Upper lobe of left lung (tissue), 6 donors: ENCODE results near the gene NAB2. TPM values are rescaled to one million over a fixed set of nuclear protein-coding genes. Genes with fewer than 3 reads are reported as not detected.

ENCODE experiments used
- ATAC-seq, 2 donors: fragments of 200-7000 bp; cut with Tn5 transposase; one replicate each; pipeline ENCODE4 v1.9.1; 2022; ENCODE audit warnings: mild to moderate bottlenecking in 2 of 2, moderate library complexity in 2 of 2; ENCODE audit not compliant: low FRiP score in 2 of 2
- DNase-seq, 2 donors: peaks; one replicate each; pipeline ENCODE4 v3.0.0-alpha.2; 2019 to 2020
- H3K27ac ChIP-seq, 4 donors: fragments of 200-600 bp; sonication (generic); one replicate each; pipeline ENCODE4 v1.5.1; 2016 to 2019
- H3K27me3 ChIP-seq, 4 donors: fragments of 200-600 bp; sonication (generic); one replicate each; pipeline ENCODE4 v1.5.1; 2017 to 2019
- H3K36me3 ChIP-seq, 4 donors: fragments of 200-600 bp; sonication (generic); one replicate each; pipeline ENCODE4 v1.5.1; 2016 to 2019
- H3K4me1 ChIP-seq, 4 donors: fragments of 200-600 bp; sonication (generic); one replicate each; pipeline ENCODE4 v1.5.1; 2018 to 2019
- H3K4me3 ChIP-seq, 4 donors: fragments of 200-600 bp; sonication (generic); one replicate each; pipeline ENCODE4 v1.5.1; 2017 to 2019; ENCODE audit warnings: mild to moderate bottlenecking in 2 of 4, moderate library complexity in 1 of 4
- H3K9me3 ChIP-seq, 4 donors: fragments of 200-600 bp; sonication (generic); one replicate each; pipeline ENCODE4 v1.5.1; 2018 to 2019
- EP300 ChIP-seq, 4 donors: sonication (generic); formaldehyde crosslinking; IDR thresholded peaks; one replicate each; pipeline ENCODE4 v1.5.1; 2017; ENCODE audit warnings: antibody characterized with exemption in 4 of 4, control low read depth in 2 of 4
- POLR2A ChIP-seq, 4 donors: fragments of 450-650 bp; IDR thresholded peaks; one replicate each; pipeline ENCODE4 v1.5.1; 2016 to 2017; ENCODE audit warnings: antibody characterized with exemption in 4 of 4, mild to moderate bottlenecking in 2 of 4
- POLR2AphosphoS5 ChIP-seq, 2 donors: sonication (generic); formaldehyde crosslinking; IDR thresholded peaks; one replicate each; pipeline ENCODE4 v1.5.1; 2017; ENCODE audit warnings: antibody characterized with exemption in 2 of 2
- WGBS, 2 donors: methylation state at CpG; one replicate each; pipeline ENCODE4 v1.1.5; 2017 to 2018; 5-methylcytosine and 5-hydroxymethylcytosine counted together
- total RNA-seq, 6 donors: library from RNA; depleted of rRNA in 4 of 6; stranded (reverse); fragments of >200 nt in 4 of 6; gene quantifications; one replicate each; pipeline versions ENCODE4 v1.1.0 to v1.2.1, GENCODE V29; 2016 to 2021
- TF ChIP-seq, protein P1 (sequence below), 6 experiments: fragments of 450-650 bp in 4 of 6; fragments of 200-600 bp in 2 of 6; sonication (generic) in 2 of 6; IDR thresholded peaks; one replicate each; pipeline ENCODE4 v1.5.1; 2016 to 2019; ENCODE audit warnings: antibody characterized with exemption in 6 of 6
- donor health status: DM: no; HTN: no; CAD: no; lungs with moderate emphysema.
- donor health status: DM: no; HTN: yes; CAD: no; lungs with severe emphysema.

Gene NAB2
- total RNA-seq, 6 donors from 2014 or later, result 18.1 to 64.9 (median 31.5) TPM

DNA sequence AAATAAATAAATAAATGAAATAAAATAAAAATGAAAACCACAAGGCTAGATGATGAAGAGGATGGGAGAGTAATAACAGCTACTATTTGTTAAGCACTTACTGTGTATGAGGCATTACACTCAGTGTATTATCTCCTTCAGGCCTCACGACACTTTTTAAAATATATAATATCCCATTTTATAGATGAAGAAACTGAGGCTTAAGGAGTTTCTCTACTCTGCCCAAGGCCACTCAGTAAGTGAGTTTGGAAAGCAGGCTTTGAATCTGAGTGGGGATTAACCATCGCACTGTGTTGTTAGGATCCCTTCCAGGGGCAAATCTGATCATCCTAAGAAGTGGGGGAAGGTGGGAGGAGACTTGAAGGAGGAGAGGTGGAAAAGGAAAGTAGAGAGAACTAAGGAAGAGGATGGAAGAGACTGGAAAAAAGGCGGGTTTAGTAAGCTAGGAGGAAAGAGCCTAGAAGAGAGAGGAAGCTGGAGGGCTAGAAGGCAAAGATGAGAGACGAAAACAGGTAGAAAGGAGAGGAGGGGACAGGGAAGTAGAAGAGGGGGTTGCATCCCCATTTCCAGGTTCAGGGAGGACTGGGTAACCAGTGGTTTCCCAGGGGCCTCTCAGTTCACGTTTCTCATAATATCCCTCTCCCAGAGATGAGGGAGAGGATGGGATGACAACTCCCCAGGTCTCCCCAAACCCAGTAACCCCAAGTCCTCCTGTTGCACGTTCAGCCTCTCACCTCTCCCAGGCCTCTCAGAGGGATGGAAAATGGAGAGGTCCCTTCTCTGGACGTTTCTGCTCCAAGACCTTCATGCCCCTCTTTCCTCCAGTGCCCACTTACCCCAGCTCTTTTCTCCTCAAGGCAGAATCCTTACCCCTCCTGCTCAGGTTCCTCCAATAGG is 20.5 kb downstream of the NAB2 start:
- Histone ChIP-seq H3K36me3 (peaks cover 18 to 44% (median 39%) of the 10 kb centered on the region in 4 donors), H3K27ac (peak overlapping the region; percentile 94 to 100 (median 99)), H3K27me3 (no peaks in the 10 kb centered on the region), H3K4me1 (peaks cover 31 to 39% (median 35%) of the 10 kb centered on the region in 4 donors), H3K9me3 (no peaks in the 10 kb centered on the region), H3K4me3 (peak overlapping the region; percentile 67 to 84 (median 72))
- TF ChIP-seq POLR2AphosphoS5 (IDR thresholded peaks at IDR 0.05) (no peak), POLR2A (IDR thresholded peaks at IDR 0.05) (no peak), EP300 (IDR thresholded peaks at IDR 0.05) (no peak)
- TF ChIP-seq, protein P1, sequence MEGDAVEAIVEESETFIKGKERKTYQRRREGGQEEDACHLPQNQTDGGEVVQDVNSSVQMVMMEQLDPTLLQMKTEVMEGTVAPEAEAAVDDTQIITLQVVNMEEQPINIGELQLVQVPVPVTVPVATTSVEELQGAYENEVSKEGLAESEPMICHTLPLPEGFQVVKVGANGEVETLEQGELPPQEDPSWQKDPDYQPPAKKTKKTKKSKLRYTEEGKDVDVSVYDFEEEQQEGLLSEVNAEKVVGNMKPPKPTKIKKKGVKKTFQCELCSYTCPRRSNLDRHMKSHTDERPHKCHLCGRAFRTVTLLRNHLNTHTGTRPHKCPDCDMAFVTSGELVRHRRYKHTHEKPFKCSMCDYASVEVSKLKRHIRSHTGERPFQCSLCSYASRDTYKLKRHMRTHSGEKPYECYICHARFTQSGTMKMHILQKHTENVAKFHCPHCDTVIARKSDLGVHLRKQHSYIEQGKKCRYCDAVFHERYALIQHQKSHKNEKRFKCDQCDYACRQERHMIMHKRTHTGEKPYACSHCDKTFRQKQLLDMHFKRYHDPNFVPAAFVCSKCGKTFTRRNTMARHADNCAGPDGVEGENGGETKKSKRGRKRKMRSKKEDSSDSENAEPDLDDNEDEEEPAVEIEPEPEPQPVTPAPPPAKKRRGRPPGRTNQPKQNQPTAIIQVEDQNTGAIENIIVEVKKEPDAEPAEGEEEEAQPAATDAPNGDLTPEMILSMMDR (IDR thresholded peaks at IDR 0.05), result no peak
- no peak for ATAC-seq
- WGBS, 2 donors, result 46 to 58% methylated on average over 7 of the region's 7 CpGs
- DNase-seq, result no peak

DNA sequence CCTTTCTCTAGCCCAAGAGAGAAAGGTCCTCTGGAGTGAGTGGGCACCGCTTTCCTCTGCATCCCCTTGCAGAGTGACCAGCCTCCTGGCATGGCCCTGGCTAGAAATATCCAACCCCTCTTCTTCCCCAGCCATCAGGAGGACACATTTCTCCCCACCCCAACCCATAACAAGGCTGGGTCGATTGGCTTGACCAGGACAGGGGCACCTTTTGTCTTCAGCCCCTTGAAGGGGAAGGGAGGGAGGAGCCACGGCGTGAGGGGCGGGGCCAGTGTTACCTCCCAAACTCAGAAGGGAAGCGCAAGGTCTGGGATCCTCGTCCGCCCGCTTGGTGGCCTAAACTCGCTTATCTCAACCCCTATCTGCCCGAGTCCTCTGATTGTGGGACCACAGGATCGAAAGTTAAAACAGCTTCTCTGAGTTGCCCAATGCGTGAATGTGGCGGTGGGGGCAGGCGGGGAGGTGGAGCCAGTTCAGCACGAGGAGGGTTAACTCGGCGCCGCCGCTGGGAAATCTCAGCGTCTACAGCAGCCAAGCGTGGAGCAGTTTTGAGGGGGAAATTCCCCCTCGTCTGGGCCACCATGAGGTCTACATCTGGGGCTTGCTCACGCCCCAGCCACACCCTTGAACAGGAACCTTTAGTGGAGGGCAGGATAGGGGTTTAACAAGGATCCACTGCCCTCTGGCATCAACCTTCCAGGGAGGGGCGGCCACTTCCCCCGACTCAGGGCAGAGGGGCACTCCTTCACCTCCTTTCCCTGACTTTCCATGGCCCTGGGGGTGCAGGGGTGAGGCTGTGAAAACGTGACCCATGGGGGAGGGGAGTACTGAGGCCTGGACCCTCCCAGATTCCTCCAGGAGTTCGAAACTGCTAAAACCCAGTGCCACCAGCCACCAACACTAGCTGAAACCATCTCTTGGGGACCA is 21.5 kb downstream of the NAB2 start:
- Histone ChIP-seq H3K4me1 (peaks cover 31 to 39% (median 35%) of the 10 kb centered on the region in 4 donors), H3K4me3 (peak overlapping the region; percentile 67 to 84 (median 72)), H3K36me3 (peaks cover 10 to 35% (median 30%) of the 10 kb centered on the region in 4 donors), H3K27ac (peak overlapping the region; percentile 94 to 100 (median 99)), H3K27me3 (no peaks in the 10 kb centered on the region), H3K9me3 (no peaks in the 10 kb centered on the region)
- TF ChIP-seq POLR2AphosphoS5 (IDR thresholded peaks at IDR 0.05), result peak; percentile 34 to 54
- TF ChIP-seq POLR2A (IDR thresholded peaks at IDR 0.05), result peak in 1 of 4 donors; percentile 47
- TF ChIP-seq, protein P1 (IDR thresholded peaks at IDR 0.05), result peak in 1 of 6 experiments; percentile 5
- no peak for TF ChIP-seq EP300 (IDR thresholded peaks at IDR 0.05)
- whole genome bisulfite sequencing, 2 donors, result 4 to 7% methylated on average over 9 to 27 of the region's 28 CpGs
- DNase-seq, result peak; percentile 82 to 91
- peak; percentile 1 to 55 for ATAC-seq

DNA sequence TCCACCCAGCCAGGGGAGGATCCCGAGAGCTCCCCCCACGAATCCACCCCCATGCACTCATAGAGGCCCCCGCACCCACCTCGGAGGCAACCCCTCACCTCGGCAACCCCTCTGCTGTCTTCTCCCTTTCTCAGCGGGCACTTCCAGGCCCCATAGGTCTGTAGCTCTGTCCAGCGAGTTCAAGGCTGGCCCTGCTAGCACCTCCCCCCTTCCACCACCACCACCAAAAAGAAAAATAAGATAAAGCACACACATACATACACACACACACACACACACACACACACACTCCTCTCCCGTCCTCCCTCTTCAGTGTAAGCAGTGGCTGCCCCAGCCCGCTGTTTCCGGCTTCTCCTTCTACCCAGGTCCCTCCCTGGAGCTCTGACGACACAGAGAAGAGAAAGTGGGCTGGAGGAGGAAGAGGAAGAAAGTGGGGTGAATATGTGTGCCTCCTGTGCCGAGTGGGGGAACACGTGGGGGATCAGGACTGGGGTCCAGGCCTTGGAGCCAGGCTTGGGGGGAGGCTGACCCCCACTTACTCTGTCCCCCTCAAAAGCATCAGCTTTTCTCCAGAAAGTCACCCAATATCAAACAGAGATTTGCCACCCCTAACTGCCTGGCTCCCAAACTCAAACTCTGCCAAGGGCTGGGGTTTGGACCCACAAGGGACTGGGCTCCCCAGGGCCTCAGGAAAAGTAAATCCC is 22.3 kb downstream of the NAB2 start, which contains the start of gene STAT6:
Gene STAT6 (minus strand): TSS at position 332 of the 704 bp plus-strand sequence. CDS start 3,084 bp downstream, outside the sequence.
- ATAC-seq (peak; percentile 90 to 92), DNase-seq (peak in 1 of 2 donors; percentile 93)
- no peaks in the 10 kb centered on the region for H3K27me3 ChIP-seq
- peak within 1 kb of the TSS; percentile 94 to 100 (median 99) for H3K27ac ChIP-seq
- H3K4me1 ChIP-seq, result peaks cover 31 to 39% (median 35%) of the 10 kb centered on the region in 4 donors
- 1 to 5% methylated on average over 9 to 13 of the region's 13 CpGs for WGBS, 2 donors
- peaks cover 2 to 27% (median 22%) of the 10 kb centered on the region in 4 donors for H3K36me3 ChIP-seq
- H3K9me3 ChIP-seq, result no peaks in the 10 kb centered on the region
- TF ChIP-seq, protein P1 (IDR thresholded peaks at IDR 0.05), result peak in 3 of 6 experiments; percentile 18 to 21 (median 20)
- TF ChIP-seq POLR2A (IDR thresholded peaks at IDR 0.05) (peak; percentile 25 to 84 (median 54)), POLR2AphosphoS5 (IDR thresholded peaks at IDR 0.05) (peak in 1 of 2 donors; percentile 81), EP300 (IDR thresholded peaks at IDR 0.05) (no peak)
- H3K4me3 ChIP-seq, result peak within 1 kb of the TSS; percentile 67 to 84 (median 72)
